ENCODE measurements around the gene BPIFA1. TPM values are rescaled to one million over a fixed set of nuclear protein-coding genes. Genes with fewer than 3 reads are reported as not detected.

The BPIFA1 gene
- not detected in 2 replicates for total RNA-seq

GRCh38 chr20:33235696-33236095 lies at the start of gene BPIFA1:
TSS of gene BPIFA1 (plus strand) at chr20:33235996. CDS start at chr20:33237712, 1,716 bp downstream.

DNA sequence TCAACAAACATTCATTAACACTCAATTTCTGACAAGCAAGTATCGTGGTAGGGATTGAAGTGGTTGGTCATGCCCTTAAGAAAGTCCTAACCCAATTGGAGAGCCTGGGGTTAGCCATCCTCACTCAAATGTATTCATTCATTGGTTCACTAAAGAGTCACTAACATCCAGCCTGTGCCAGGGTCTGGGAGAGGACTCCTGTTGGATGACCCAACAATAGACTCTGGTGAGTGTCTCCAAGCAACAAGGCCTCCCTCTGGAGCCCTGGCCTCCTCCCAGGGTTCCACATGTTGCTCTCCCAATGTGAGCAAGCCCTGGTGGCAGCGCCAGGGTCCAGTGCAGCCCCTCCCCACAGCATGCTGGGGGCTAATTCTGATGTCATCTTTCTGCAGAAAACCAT lies 18.7 kb upstream of the BPIFA1 start, which contains the start of gene BPIFA3:
BPIFA3 (plus strand) TSS at position 301 of the 400 bp plus-strand sequence. CDS start 185 bp downstream, outside the sequence.

DNA sequence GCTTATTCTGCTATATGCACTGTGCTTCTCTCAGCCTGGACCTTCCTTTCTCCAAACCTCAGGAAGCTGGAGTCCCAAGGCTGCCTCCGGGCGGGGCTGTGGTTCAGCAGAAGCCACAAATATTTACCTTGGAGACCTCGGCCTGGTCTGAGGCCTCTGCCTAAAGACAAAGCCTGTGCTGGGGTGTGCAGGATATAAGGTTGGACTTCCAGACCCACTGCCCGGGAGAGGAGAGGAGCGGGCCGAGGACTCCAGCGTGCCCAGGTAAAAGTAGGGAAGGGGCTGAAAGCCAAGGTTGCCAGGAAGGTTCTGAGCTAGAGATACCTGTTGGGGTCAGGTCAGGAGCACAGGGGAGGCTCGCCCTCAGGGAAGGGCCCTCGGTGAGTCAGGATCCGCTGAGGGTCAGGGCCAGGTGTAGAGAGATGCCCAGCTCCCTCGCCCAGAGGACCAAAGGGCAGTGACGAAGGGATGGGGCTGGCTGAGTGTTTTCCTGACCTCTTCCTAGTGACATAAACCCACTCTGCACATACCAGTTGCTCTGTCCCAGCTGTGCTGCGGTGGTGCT lies 47.3 kb downstream of the BPIFA1 start, which contains the start of gene BPIFB1:
BPIFB1 (plus strand) TSS at position 224 of the 565 bp plus-strand sequence. CDS start 2,860 bp downstream, outside the sequence.

Other genes starting within 250 kb of the BPIFA1 start
- gene SUN5, start 231.6 kb upstream of the BPIFA1 start, total RNA-seq = not detected in 2 replicates
- gene BPIFB2, start 228.3 kb upstream of the BPIFA1 start, total RNA-seq = not detected in 2 replicates
- gene BPIFB6, start 204.3 kb upstream of the BPIFA1 start, total RNA-seq = not detected in 2 replicates
- not detected in 2 replicates for gene BPIFB3, start 182.1 kb upstream of the BPIFA1 start, total RNA-seq
- not detected in 2 replicates for gene BPIFB4, start 156.4 kb upstream of the BPIFA1 start, total RNA-seq
- gene BPIFA2, start 67.8 kb upstream of the BPIFA1 start, total RNA-seq = not detected in 2 replicates
- not detected in 2 replicates for gene BPIFA3, start 18.6 kb upstream of the BPIFA1 start, total RNA-seq
- gene BPIFB1, start 47.2 kb downstream of the BPIFA1 start, total RNA-seq = not detected in 2 replicates
- gene CDK5RAP1, start 165.5 kb downstream of the BPIFA1 start, total RNA-seq = 19.9 TPM in 2 replicates
- gene SNTA1, start 207.8 kb downstream of the BPIFA1 start, total RNA-seq = 7.1 and 8.5 TPM in 2 replicates